Measurements from ENCODE around the gene HOXB2. TPM values are rescaled to one million over a fixed set of nuclear protein-coding genes. Genes with fewer than 3 reads are reported as not detected.

The HOXB2 gene
- polyA plus RNA-seq, 3 donors, result 1.6 to 3.8 (median 3.3) TPM

DNA sequence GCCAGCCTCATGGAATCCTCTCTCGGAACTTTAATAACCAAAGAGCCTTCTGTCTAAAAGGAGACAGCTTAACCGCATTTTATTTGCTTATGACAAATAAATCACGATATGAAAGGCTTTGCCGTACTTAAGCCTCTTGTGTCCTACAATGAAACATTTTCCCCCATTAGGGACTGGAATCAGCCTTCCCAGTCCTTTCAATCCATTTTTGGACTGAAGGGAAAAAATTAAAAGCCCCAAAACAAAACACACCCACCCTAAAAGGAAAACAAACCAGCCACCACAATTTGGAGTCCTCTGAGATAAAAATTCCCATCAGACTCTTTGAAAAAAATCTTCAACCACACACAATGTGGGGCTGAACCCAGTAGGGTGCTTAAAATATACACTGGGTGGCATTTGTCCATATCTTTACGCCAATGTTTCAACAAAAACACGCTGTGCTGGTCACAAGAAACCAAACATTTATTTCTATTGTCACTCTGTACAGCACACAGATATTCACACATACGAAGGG is 30.2 kb upstream of the HOXB2 start:
- Mint-ChIP-seq H3K27me3 (ENCODE audit: low read depth in 3 of 3) (peaks cover 47 to 76% (median 68%) of the 10 kb centered on the region in 3 donors), H3K4me3 (peak overlapping the region in 1 of 2 donors; percentile 4), H3K36me3 (peaks cover 10 to 16% of the 10 kb centered on the region in 2 donors), H3K27ac (no peak overlapping the region), H3K9me3 (peaks cover 4 to 29% (median 16%) of the 10 kb centered on the region in 7 donors), H3K4me1 (peaks cover 36% of the 10 kb centered on the region)
- H2AFZ ChIP-seq (ENCODE audit: insufficient read depth, low read depth, low read length, poor library complexity, severe bottlenecking), result no peak overlapping the region
- no peaks in the 10 kb centered on the region for H3K79me2 ChIP-seq (ENCODE audit: insufficient read depth, low read length)
- no peaks in the 10 kb centered on the region for H3K36me3 ChIP-seq (replicated peaks in 1 of 2; ENCODE audit: control insufficient read depth in 1 of 2, insufficient read depth in 2 of 2, low read length in 2 of 2)
- WGBS (ENCODE audit: insufficient coverage), result 86% methylated on average over 3 of the region's 7 CpGs
- peaks cover 49 to 91% of the 10 kb centered on the region in 2 donors for H3K27me3 ChIP-seq (ENCODE audit: control insufficient read depth in 2 of 2, insufficient read depth in 2 of 2, low read length in 2 of 2)
- no peak overlapping the region for H3K27ac ChIP-seq (ENCODE audit: low read depth in 1 of 2, low read length in 2 of 2)
- intact Hi-C loops (cut with micrococcal nuclease), result no loop called here
- peaks cover 28 to 38% of the 10 kb centered on the region in 2 donors for H3K4me1 ChIP-seq (ENCODE audit: control insufficient read depth in 1 of 2, insufficient read depth in 2 of 2, low read length in 2 of 2)
- no peak overlapping the region for H3K4me3 ChIP-seq (replicated peaks in 1 of 3; ENCODE audit: low read depth in 2 of 3, low read length in 3 of 3)
- H3K4me2 ChIP-seq (replicated peaks; ENCODE audit: extremely low read depth, low read length, poor library complexity, severe bottlenecking), result no peak overlapping the region
- DNase-seq, result no peak
- H3K9me3 ChIP-seq (replicated peaks in 1 of 2; ENCODE audit: control insufficient read depth in 1 of 2, insufficient read depth in 1 of 2, low read length in 2 of 2), result peaks cover 0 to 9% of the 10 kb centered on the region in 2 donors
- H3K9ac ChIP-seq (ENCODE audit: insufficient read depth, low read length, poor library complexity, severe bottlenecking), result no peak overlapping the region
- no peaks in the 10 kb centered on the region for H4K20me1 ChIP-seq (ENCODE audit: insufficient read depth, low read length)
- TF ChIP-seq, protein P1, sequence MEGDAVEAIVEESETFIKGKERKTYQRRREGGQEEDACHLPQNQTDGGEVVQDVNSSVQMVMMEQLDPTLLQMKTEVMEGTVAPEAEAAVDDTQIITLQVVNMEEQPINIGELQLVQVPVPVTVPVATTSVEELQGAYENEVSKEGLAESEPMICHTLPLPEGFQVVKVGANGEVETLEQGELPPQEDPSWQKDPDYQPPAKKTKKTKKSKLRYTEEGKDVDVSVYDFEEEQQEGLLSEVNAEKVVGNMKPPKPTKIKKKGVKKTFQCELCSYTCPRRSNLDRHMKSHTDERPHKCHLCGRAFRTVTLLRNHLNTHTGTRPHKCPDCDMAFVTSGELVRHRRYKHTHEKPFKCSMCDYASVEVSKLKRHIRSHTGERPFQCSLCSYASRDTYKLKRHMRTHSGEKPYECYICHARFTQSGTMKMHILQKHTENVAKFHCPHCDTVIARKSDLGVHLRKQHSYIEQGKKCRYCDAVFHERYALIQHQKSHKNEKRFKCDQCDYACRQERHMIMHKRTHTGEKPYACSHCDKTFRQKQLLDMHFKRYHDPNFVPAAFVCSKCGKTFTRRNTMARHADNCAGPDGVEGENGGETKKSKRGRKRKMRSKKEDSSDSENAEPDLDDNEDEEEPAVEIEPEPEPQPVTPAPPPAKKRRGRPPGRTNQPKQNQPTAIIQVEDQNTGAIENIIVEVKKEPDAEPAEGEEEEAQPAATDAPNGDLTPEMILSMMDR (IDR thresholded peaks at IDR 0.05), result no peak

DNA sequence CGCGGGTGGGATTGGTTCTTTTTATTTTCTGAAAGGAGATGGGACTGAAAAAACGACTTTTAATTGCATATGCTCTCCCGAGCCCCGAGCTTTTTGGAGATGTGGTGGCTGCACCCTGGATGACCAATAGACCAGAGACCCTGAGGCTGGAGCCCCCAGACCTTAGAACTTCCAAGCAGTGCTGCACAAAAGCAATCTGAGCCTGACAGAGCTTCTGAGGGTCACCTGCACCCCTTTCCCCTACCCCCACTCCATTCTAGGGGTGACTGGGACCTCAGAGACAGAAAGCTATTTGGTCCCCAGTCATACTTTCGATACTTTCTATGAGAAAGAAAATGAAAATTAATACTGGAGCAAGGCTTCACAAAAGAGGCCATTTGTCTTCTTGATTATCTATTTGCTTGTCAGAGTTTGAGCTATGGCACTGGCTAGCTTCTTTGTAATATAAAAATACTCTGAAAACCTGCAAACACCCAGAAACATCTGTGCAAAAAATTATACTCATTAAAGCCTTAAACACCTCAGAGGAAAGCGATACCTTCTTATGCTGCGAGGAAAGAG is 29.7 kb upstream of the HOXB2 start:
- Mint-ChIP-seq H3K27ac (no peak overlapping the region), H3K4me1 (peaks cover 34% of the 10 kb centered on the region), H3K27me3 (ENCODE audit: low read depth in 3 of 3) (peaks cover 42 to 72% (median 64%) of the 10 kb centered on the region in 3 donors), H3K36me3 (peaks cover 7 to 14% of the 10 kb centered on the region in 2 donors), H3K4me3 (peak overlapping the region in 1 of 2 donors; percentile 8), H3K9me3 (peaks cover 4 to 24% (median 13%) of the 10 kb centered on the region in 7 donors)
- DNase-seq, result no peak
- whole genome bisulfite sequencing (ENCODE audit: insufficient coverage), result 100% methylated on average over 4 of the region's 8 CpGs
- H3K27ac ChIP-seq (ENCODE audit: low read depth in 1 of 2, low read length in 2 of 2), result no peak overlapping the region
- H3K79me2 ChIP-seq (ENCODE audit: insufficient read depth, low read length), result no peaks in the 10 kb centered on the region
- H3K9ac ChIP-seq (ENCODE audit: insufficient read depth, low read length, poor library complexity, severe bottlenecking), result no peak overlapping the region
- no peak overlapping the region for H3K4me2 ChIP-seq (replicated peaks; ENCODE audit: extremely low read depth, low read length, poor library complexity, severe bottlenecking)
- TF ChIP-seq, protein P1 (IDR thresholded peaks at IDR 0.05), result no peak
- H2AFZ ChIP-seq (ENCODE audit: insufficient read depth, low read depth, low read length, poor library complexity, severe bottlenecking), result no peak overlapping the region
- H3K9me3 ChIP-seq (replicated peaks in 1 of 2; ENCODE audit: control insufficient read depth in 1 of 2, insufficient read depth in 1 of 2, low read length in 2 of 2), result peaks cover 0 to 9% of the 10 kb centered on the region in 2 donors
- H3K4me1 ChIP-seq (ENCODE audit: control insufficient read depth in 1 of 2, insufficient read depth in 2 of 2, low read length in 2 of 2), result peaks cover 28 to 38% of the 10 kb centered on the region in 2 donors
- H3K27me3 ChIP-seq (ENCODE audit: control insufficient read depth in 2 of 2, insufficient read depth in 2 of 2, low read length in 2 of 2), result peaks cover 49 to 91% of the 10 kb centered on the region in 2 donors
- no peak overlapping the region for H3K4me3 ChIP-seq (replicated peaks in 1 of 3; ENCODE audit: low read depth in 2 of 3, low read length in 3 of 3)
- intact Hi-C loops (cut with micrococcal nuclease), result no loop called here
- H3K36me3 ChIP-seq (replicated peaks in 1 of 2; ENCODE audit: control insufficient read depth in 1 of 2, insufficient read depth in 2 of 2, low read length in 2 of 2), result no peaks in the 10 kb centered on the region
- H4K20me1 ChIP-seq (ENCODE audit: insufficient read depth, low read length), result no peaks in the 10 kb centered on the region

Data from CD14-positive monocyte (primary cell).